ENCODE measurements around the gene FANCI. TPM values are rescaled to one million over a fixed set of nuclear protein-coding genes. Genes with fewer than 3 reads are reported as not detected.

FANCI gene
- total RNA-seq, 2 experiments from 2014 or later, result 180 TPM

GRCh38 chr15:89307046-89307587 lies 63.3 kb downstream of the FANCI start:
- TF ChIP-seq CTCF (IDR thresholded peaks at IDR 0.05), result no peak
- ChIA-PET CTCF (interaction anchor here (3.9 kb wide), 1 partner anchor 100 kb away, joined by 17 read pairs; no protein-coding TSS in a partner anchor), POLR2A (interaction anchor here (0.9 to 1.5 kb wide), 4 partner anchors 12 to 40 kb away, joined by 3 to 4 read pairs (median 3); no protein-coding TSS in a partner anchor)
- ATAC-seq (no peak), DNase-seq (no peak)
- H3K4me1 Mint-ChIP-seq (ENCODE audit: low read depth), result peaks cover 6% of the 10 kb centered on the region
- H3K27me3 Mint-ChIP-seq, result no peaks in the 10 kb centered on the region
- H3K27ac Mint-ChIP-seq, result no peak overlapping the region
- no peak overlapping the region for H3K4me3 Mint-ChIP-seq
- intact Hi-C loops (cut with micrococcal nuclease), result no loop called here
- H3K9me3 Mint-ChIP-seq, result no peaks in the 10 kb centered on the region
- peaks cover 68% of the 10 kb centered on the region for H3K36me3 Mint-ChIP-seq (ENCODE audit: low read depth)

GRCh38 chr15:89307791-89308190 lies 64.0 kb downstream of the FANCI start:
- peaks cover 69% of the 10 kb centered on the region for H3K36me3 Mint-ChIP-seq (ENCODE audit: low read depth)
- ChIA-PET POLR2A (interaction anchor here (0.9 to 1.3 kb wide), 3 partner anchors 11 to 41 kb away, joined by 3 read pairs; no protein-coding TSS in a partner anchor), CTCF (interaction anchor here (3.9 kb wide), 1 partner anchor 101 kb away, joined by 17 read pairs; no protein-coding TSS in a partner anchor)
- no peak for DNase-seq
- H3K27me3 Mint-ChIP-seq, result no peaks in the 10 kb centered on the region
- H3K4me3 Mint-ChIP-seq, result no peak overlapping the region
- ATAC-seq, result no peak
- peaks cover 6% of the 10 kb centered on the region for H3K4me1 Mint-ChIP-seq (ENCODE audit: low read depth)
- TF ChIP-seq CTCF (IDR thresholded peaks at IDR 0.05), result no peak
- H3K27ac Mint-ChIP-seq, result no peak overlapping the region
- intact Hi-C loops (cut with micrococcal nuclease), result no loop called here
- H3K9me3 Mint-ChIP-seq, result no peaks in the 10 kb centered on the region

GRCh38 chr15:89308236-89308635 lies 64.5 kb downstream of the FANCI start:
- no peak for DNase-seq
- no peaks in the 10 kb centered on the region for H3K9me3 Mint-ChIP-seq
- intact Hi-C loops (cut with micrococcal nuclease), result no loop called here
- H3K4me1 Mint-ChIP-seq (ENCODE audit: low read depth), result peaks cover 3% of the 10 kb centered on the region
- H3K27ac Mint-ChIP-seq, result no peak overlapping the region
- ATAC-seq, result no peak
- TF ChIP-seq CTCF (IDR thresholded peaks at IDR 0.05), result no peak
- H3K36me3 Mint-ChIP-seq (ENCODE audit: low read depth), result peaks cover 69% of the 10 kb centered on the region
- no peak overlapping the region for H3K4me3 Mint-ChIP-seq
- ChIA-PET POLR2A (interaction anchor here (0.9 to 1.3 kb wide), 3 partner anchors 9 to 12 kb away, joined by 3 to 5 read pairs (median 3); no protein-coding TSS in a partner anchor), CTCF (interaction anchor here (1.3 kb wide), 1 partner anchor 102 kb away, joined by 3 read pairs; no protein-coding TSS in a partner anchor)
- H3K27me3 Mint-ChIP-seq, result no peaks in the 10 kb centered on the region

- H3K27ac Mint-ChIP-seq, result peak overlapping the region; percentile 2
- DNase-seq, result no peak
- POLR2A ChIA-PET, result interaction anchor here (1.0 kb wide), 1 partner anchor 8 kb away, joined by 3 read pairs; no protein-coding TSS in a partner anchor
- intact Hi-C loops (cut with micrococcal nuclease), result no loop called here
- CTCF ChIA-PET, result interaction anchor here (1.2 kb wide), 1 partner anchor 49 kb away, joined by 4 read pairs; no protein-coding TSS in a partner anchor
- H3K4me3 Mint-ChIP-seq, result no peak overlapping the region
- peaks cover 3% of the 10 kb centered on the region for H3K4me1 Mint-ChIP-seq (ENCODE audit: low read depth)
- H3K9me3 Mint-ChIP-seq, result no peaks in the 10 kb centered on the region
- peaks cover 69% of the 10 kb centered on the region for H3K36me3 Mint-ChIP-seq (ENCODE audit: low read depth)
- no peak for TF ChIP-seq CTCF (IDR thresholded peaks at IDR 0.05)
- no peaks in the 10 kb centered on the region for H3K27me3 Mint-ChIP-seq
- ATAC-seq, result no peak
Observed at GRCh38 chr15:89309993-89310392, 66.2 kb downstream of the FANCI start.

GRCh38 chr15:89315375-89315929 lies 71.7 kb downstream of the FANCI start:
- peaks cover 67% of the 10 kb centered on the region for H3K36me3 Mint-ChIP-seq (ENCODE audit: low read depth)
- DNase-seq (no peak), ATAC-seq (no peak)
- ChIA-PET CTCF (interaction anchor here (0.7 to 1.0 kb wide), 2 partner anchors 17 to 109 kb away, joined by 3 read pairs; no protein-coding TSS in a partner anchor), POLR2A (interaction anchor here (0.6 to 11.2 kb wide), 5 partner anchors 13 to 137 kb away, joined by 3 to 128 read pairs (median 4); no protein-coding TSS in a partner anchor)
- peaks cover 18% of the 10 kb centered on the region for H3K4me1 Mint-ChIP-seq (ENCODE audit: low read depth)
- H3K27ac Mint-ChIP-seq, result peak overlapping the region; percentile 77
- H3K27me3 Mint-ChIP-seq, result no peaks in the 10 kb centered on the region
- TF ChIP-seq CTCF (IDR thresholded peaks at IDR 0.05), result no peak
- no peaks in the 10 kb centered on the region for H3K9me3 Mint-ChIP-seq
- intact Hi-C loops (cut with micrococcal nuclease), result no loop called here
- H3K4me3 Mint-ChIP-seq, result no peak overlapping the region

Measured in activated CD8-positive, alpha-beta T cell treated with anti-CD3 and anti-CD28 coated beads for 36 hours (primary cell).